ENCODE results near the gene NOS2.

GRCh38 chr17:27804113-27804512, 3.8 kb upstream of the NOS2 start:
- TF ChIP-seq EP300 (IDR thresholded peaks at IDR 0.05) (no peak), CTCF (IDR thresholded peaks at IDR 0.05) (no peak), POLR2AphosphoS5 (IDR thresholded peaks at IDR 0.05) (no peak), POLR2A (IDR thresholded peaks at IDR 0.05) (no peak)
